ENCODE data around the gene CCDC157. TPM values are rescaled to one million over a fixed set of nuclear protein-coding genes. Genes with fewer than 3 reads are reported as not detected.

Gene CCDC157
- polyA plus RNA-seq, 1 donor from 2014 or later: 32.2 TPM

GRCh38 chr22:30314915-30315314, 41.9 kb upstream of the CCDC157 start:
- H3K9me2 ChIP-seq (ENCODE audit: insufficient read depth, low read length): no peaks in the 10 kb centered on the region
- TF ChIP-seq POLR2AphosphoS5 (IDR thresholded peaks at IDR 0.05) (no peak), SMC3 (conservative IDR thresholded peaks at IDR 0.05; ENCODE audit: poor library complexity) (no peak)
- H4K20me1 ChIP-seq (ENCODE audit: insufficient read depth): no peaks in the 10 kb centered on the region
- no peak overlapping the region for H2AFZ ChIP-seq (ENCODE audit: low read depth, low read length)
- H3F3A ChIP-seq (ENCODE audit: insufficient read depth, low read length, poor library complexity, severe bottlenecking): no peaks in the 10 kb centered on the region
- H3K27ac ChIP-seq (ENCODE audit: low read length): no peak overlapping the region
- no peak overlapping the region for H3K4me3 ChIP-seq (ENCODE audit: low read length)
- H3K4me2 ChIP-seq (ENCODE audit: low read length): no peak overlapping the region
- H3K36me3 ChIP-seq (ENCODE audit: insufficient read depth, low read length): no peaks in the 10 kb centered on the region
- H3K9me3 ChIP-seq (ENCODE audit: low read length): no peaks in the 10 kb centered on the region
- H3K9ac ChIP-seq (ENCODE audit: low read length): no peak overlapping the region
- no peaks in the 10 kb centered on the region for H3K79me2 ChIP-seq (replicated peaks; ENCODE audit: insufficient read depth, low read length)
- no peaks in the 10 kb centered on the region for H3K27me3 ChIP-seq (ENCODE audit: insufficient read depth, low read depth, low read length)

DNA sequence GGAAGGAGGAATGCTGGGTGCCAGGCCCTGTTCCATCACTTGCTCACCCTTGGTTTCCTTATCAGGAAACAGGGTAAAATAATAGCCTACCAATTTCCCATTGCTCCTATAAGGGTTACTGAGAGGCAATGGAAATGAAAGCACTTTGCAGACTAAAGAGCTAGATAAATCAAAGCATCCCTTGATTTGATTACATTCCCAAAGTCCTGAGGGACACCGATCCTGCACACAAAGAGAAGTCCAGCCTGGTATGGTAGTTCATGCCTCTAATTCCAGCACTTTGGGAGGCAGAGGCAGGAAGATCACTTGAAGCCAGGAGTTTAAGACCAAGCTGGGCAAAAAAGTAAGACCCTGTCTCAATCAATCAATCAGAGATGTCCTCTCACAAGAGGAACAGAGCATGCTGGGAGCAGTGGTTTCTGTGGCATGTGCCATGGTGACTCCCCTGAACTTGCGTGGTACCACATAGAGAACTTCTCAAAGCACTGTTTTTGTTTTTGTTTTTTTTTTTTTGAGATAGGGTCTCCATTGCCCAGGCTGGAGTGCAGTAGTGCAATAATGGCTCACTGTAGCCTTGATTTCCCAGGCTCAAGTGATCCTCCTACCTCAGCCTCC, 40.7 kb upstream of the CCDC157 start:
- Histone ChIP-seq H3K4me2 (ENCODE audit: low read length) (no peak overlapping the region), H2AFZ (ENCODE audit: low read depth, low read length) (no peak overlapping the region), H3K27ac (ENCODE audit: low read length) (no peak overlapping the region), H3K4me3 (ENCODE audit: low read length) (no peak overlapping the region), H3F3A (ENCODE audit: insufficient read depth, low read length, poor library complexity, severe bottlenecking) (no peaks in the 10 kb centered on the region), H4K20me1 (ENCODE audit: insufficient read depth) (no peaks in the 10 kb centered on the region), H3K9me3 (ENCODE audit: low read length) (no peaks in the 10 kb centered on the region), H3K9ac (ENCODE audit: low read length) (no peak overlapping the region), H3K36me3 (ENCODE audit: insufficient read depth, low read length) (no peaks in the 10 kb centered on the region), H3K27me3 (ENCODE audit: insufficient read depth, low read depth, low read length) (no peaks in the 10 kb centered on the region), H3K9me2 (ENCODE audit: insufficient read depth, low read length) (no peaks in the 10 kb centered on the region), H3K79me2 (replicated peaks; ENCODE audit: insufficient read depth, low read length) (no peaks in the 10 kb centered on the region)
- TF ChIP-seq RAD21 (conservative IDR thresholded peaks at IDR 0.05) (no peak), POLR2AphosphoS5 (IDR thresholded peaks at IDR 0.05) (no peak), EP300 (conservative IDR thresholded peaks at IDR 0.05; ENCODE audit: poor library complexity, severe bottlenecking) (no peak), REST (IDR thresholded peaks at IDR 0.05; ENCODE audit: borderline replicate concordance) (no peak), CTCF (IDR thresholded peaks at IDR 0.05; ENCODE audit: poor library complexity, severe bottlenecking) (no peak), MXI1 (conservative IDR thresholded peaks at IDR 0.05; ENCODE audit: poor library complexity, severe bottlenecking) (no peak), SMC3 (conservative IDR thresholded peaks at IDR 0.05; ENCODE audit: poor library complexity) (no peak), EZH2 (IDR thresholded peaks at IDR 0.05; ENCODE audit: borderline replicate concordance, insufficient read depth, low read length, poor library complexity, severe bottlenecking) (no peak), TAF1 (IDR thresholded peaks at IDR 0.05; ENCODE audit: low read depth) (no peak)
